HL-60 (cell line): ENCODE measurements around the gene GBGT1.
"Not testable (repeated sequence)": the region's sequence is repeated elsewhere in the genome, so short reads cannot be mapped to it uniquely, and the experiment has no call there.

Experiments
- DNase-seq, 2 experiments: peaks; one replicate each; pipeline ENCODE4 v3.0.0-alpha.2; 2010 to 2020; ENCODE audit warnings: low read depth in 1 of 2, low spot score in 1 of 2
- H3K27ac ChIP-seq: fragments of 250-450 bp; sonication (Bioruptor Pico); replicated peaks from 2 replicates; pipeline ENCODE4 v1.5.1; 2020; ENCODE audit warnings: mild to moderate bottlenecking, moderate library complexity
- H3K27me3 ChIP-seq: fragments of 250-450 bp; sonication (Bioruptor Pico); 2 replicates; pipeline ENCODE4 v1.5.1; 2021; ENCODE audit warnings: mild to moderate bottlenecking, moderate library complexity; ENCODE audit not compliant: insufficient read depth, poor library complexity, severe bottlenecking
- H3K4me3 ChIP-seq: replicated peaks from 2 replicates; pipeline ENCODE4 v1.5.1; 2011; ENCODE audit warnings: mild to moderate bottlenecking, control low read depth, low read length; ENCODE audit not compliant: insufficient read depth
- GABPA ChIP-seq: IDR thresholded peaks from 2 replicates; pipeline ENCODE4 v1.6.1; 2012; ENCODE audit warnings: low read depth
- POLR2AphosphoS5 ChIP-seq: IDR thresholded peaks from 2 replicates; pipeline ENCODE4 v1.6.1; 2012; ENCODE audit warnings: low read depth
- SPI1 ChIP-seq: IDR thresholded peaks from 2 replicates; pipeline ENCODE4 v1.6.1; 2012; ENCODE audit warnings: low read depth, mild to moderate bottlenecking, borderline replicate concordance
- TF ChIP-seq, protein P1 (sequence below): IDR thresholded peaks from one replicate; pipeline ENCODE4 v1.5.1; 2011; ENCODE audit warnings: low read length, control low read depth, inconsistent platforms; ENCODE audit not compliant: insufficient read depth
- TF ChIP-seq, protein P2 (sequence below): IDR thresholded peaks from 2 replicates; pipeline ENCODE4 v1.6.1; 2012; ENCODE audit warnings: low read depth; ENCODE audit not compliant: insufficient replicate concordance

Gene GBGT1

DNA sequence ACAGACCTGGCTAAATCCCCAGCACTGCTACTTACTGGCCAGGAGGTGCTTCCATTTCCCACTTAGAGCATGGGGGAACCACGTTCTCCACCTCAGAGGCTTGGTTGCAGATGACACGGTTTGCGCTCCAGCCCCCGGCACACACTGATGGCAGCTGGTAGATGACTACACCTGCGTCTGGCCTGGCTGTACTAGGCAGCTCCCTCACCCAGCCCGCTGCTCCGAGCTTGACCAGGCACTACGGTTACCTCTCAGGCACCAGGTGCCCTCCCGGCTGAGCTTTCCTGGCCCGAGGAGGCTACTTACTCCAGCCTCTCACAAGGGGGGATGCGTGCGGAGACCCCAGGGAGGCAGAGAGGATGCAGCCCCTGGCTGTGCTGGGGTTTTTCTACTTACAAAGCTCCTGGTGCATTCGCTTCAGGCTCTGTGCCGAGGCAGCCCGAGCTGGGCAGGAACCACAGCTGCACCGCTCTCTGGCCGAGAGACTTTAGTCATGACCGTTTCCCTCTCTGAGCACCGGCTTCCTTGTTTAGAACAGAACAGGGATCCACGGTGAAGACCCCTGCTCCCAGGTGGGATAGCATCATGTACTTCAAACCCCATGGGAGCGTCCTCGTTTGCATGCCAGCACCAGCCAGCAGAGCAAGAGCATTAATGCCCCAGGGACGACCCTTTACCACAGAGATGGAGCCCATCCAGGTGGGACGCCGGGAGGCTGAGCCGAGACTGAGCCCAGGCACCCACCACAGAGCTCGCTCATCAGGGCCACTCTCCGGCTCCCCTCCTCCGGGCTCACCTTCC lies 7.6 kb upstream of the GBGT1 start:
- Histone ChIP-seq H3K27me3 (no peaks in the 10 kb centered on the region), H3K27ac (no peak overlapping the region), H3K4me3 (no peak overlapping the region)
- DNase-seq: no peak
- TF ChIP-seq, protein P1, sequence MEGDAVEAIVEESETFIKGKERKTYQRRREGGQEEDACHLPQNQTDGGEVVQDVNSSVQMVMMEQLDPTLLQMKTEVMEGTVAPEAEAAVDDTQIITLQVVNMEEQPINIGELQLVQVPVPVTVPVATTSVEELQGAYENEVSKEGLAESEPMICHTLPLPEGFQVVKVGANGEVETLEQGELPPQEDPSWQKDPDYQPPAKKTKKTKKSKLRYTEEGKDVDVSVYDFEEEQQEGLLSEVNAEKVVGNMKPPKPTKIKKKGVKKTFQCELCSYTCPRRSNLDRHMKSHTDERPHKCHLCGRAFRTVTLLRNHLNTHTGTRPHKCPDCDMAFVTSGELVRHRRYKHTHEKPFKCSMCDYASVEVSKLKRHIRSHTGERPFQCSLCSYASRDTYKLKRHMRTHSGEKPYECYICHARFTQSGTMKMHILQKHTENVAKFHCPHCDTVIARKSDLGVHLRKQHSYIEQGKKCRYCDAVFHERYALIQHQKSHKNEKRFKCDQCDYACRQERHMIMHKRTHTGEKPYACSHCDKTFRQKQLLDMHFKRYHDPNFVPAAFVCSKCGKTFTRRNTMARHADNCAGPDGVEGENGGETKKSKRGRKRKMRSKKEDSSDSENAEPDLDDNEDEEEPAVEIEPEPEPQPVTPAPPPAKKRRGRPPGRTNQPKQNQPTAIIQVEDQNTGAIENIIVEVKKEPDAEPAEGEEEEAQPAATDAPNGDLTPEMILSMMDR: no peak
- TF ChIP-seq GABPA: no peak
- TF ChIP-seq POLR2AphosphoS5: no peak
- TF ChIP-seq, protein P2, sequence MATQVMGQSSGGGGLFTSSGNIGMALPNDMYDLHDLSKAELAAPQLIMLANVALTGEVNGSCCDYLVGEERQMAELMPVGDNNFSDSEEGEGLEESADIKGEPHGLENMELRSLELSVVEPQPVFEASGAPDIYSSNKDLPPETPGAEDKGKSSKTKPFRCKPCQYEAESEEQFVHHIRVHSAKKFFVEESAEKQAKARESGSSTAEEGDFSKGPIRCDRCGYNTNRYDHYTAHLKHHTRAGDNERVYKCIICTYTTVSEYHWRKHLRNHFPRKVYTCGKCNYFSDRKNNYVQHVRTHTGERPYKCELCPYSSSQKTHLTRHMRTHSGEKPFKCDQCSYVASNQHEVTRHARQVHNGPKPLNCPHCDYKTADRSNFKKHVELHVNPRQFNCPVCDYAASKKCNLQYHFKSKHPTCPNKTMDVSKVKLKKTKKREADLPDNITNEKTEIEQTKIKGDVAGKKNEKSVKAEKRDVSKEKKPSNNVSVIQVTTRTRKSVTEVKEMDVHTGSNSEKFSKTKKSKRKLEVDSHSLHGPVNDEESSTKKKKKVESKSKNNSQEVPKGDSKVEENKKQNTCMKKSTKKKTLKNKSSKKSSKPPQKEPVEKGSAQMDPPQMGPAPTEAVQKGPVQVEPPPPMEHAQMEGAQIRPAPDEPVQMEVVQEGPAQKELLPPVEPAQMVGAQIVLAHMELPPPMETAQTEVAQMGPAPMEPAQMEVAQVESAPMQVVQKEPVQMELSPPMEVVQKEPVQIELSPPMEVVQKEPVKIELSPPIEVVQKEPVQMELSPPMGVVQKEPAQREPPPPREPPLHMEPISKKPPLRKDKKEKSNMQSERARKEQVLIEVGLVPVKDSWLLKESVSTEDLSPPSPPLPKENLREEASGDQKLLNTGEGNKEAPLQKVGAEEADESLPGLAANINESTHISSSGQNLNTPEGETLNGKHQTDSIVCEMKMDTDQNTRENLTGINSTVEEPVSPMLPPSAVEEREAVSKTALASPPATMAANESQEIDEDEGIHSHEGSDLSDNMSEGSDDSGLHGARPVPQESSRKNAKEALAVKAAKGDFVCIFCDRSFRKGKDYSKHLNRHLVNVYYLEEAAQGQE: no peak
- TF ChIP-seq SPI1: no peak

DNA sequence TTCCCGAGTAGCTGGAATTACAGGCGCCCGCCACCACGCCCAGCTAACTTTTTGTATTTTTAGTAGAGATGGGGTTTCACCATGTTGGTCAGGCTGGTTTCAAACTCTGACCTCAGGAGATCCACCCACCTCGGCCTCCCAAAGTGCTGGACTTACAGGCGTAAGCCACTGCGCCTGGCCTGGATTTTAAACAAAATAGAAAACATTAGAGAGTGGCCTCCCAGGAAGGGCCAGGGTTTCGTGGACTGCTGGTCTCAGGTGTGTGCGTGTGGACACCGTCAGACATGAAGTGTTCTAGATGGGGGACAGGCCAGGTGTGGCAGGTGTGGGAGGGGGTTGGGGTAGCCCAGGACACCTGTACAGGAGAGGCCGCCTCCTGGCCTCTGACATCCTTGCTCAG lies 7.0 kb upstream of the GBGT1 start:
- Histone ChIP-seq H3K27me3 (no peaks in the 10 kb centered on the region), H3K27ac (no peak overlapping the region), H3K4me3 (no peak overlapping the region)
- TF ChIP-seq POLR2AphosphoS5 (no peak), SPI1 (no peak), GABPA (no peak)
- TF ChIP-seq, protein P2: no peak
- TF ChIP-seq, protein P1: no peak
- no peak for DNase-seq

DNA sequence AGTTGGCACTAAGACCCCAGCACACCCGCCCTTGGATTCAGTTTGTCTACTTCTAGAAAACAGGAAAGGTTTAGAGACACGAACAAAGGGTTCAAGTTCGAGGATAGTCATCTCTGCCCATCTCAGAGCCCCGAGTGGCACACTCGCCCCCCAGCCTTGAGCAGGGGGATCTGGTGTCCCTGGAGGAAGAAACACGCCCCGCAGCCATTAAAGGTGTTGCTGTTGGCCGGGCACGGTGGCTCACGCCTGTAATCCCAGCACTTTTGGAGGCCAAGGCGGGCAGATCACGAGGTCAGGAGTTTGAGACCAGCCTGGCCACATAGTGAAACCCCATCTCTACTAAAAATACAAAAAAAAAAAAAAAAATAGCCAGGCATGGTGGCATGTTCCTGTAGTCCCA lies 6.0 kb upstream of the GBGT1 start:
- not testable (repeated sequence) for H3K4me3 ChIP-seq, H3K27me3 ChIP-seq, DNase-seq, H3K27ac ChIP-seq

DNA sequence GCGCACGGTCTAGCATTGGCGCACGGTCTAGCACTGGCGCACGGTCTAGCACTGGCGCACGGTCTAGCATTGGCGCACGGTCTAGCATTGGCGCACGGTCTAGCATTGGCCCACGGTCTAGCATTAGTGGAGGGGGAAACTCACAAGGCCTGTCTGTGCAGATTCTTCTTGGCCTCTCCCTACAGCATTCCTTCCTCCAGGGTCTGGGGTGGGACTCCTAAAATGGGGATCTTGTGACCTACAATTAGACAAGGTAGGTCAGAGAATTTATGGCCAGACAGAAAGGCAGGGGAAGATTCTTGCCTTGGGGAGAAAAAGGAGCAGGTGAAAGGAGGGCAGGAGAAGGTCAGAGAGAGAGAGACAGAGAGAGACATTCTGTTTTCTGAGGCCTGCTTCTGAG lies 5.4 kb upstream of the GBGT1 start:
- Histone ChIP-seq H3K27me3 (no peaks in the 10 kb centered on the region), H3K27ac (no peak overlapping the region), H3K4me3 (no peak overlapping the region)
- TF ChIP-seq, protein P2: no peak
- TF ChIP-seq, protein P1: no peak
- DNase-seq: no peak
